Activated T-cell treated with anti-CD3 and anti-CD28 coated beads, Interleukin-2, amount 50 U/mL, for 72 hours (primary cell): ENCODE measurements around the gene MORN3. TPM values are rescaled to one million over a fixed set of nuclear protein-coding genes. Genes with fewer than 3 reads are reported as not detected.
"Not testable (repeated sequence)": the region's sequence is repeated elsewhere in the genome, so short reads cannot be mapped to it uniquely, and the experiment has no call there.

Experiments
- ATAC-seq, 2 donors: fragments of 150-1000 bp; cut with Tn5 transposase; replicated peaks in 1 of 2; 2 replicates each; pipeline ENCODE4 v1.10.0; 2021; ENCODE audit warnings: moderate library complexity in 2 of 2, mild to moderate bottlenecking in 1 of 2
- DNase-seq, 2 donors: peaks; one replicate each; pipeline ENCODE4 v3.0.0; 2021 to 2022; ENCODE audit warnings: mixed read lengths in 1 of 2
- H3K27ac Mint-ChIP-seq: one replicate; pipeline ENCODE4 v1.8.0; 2022; ENCODE audit warnings: mild to moderate bottlenecking, moderate library complexity, mixed read lengths
- H3K27me3 Mint-ChIP-seq: one replicate; pipeline ENCODE4 v1.8.0; 2022; ENCODE audit warnings: low read depth, mixed read lengths
- H3K36me3 Mint-ChIP-seq, 2 donors: one replicate each; pipeline ENCODE4 v1.8.0; 2022; ENCODE audit warnings: mixed read lengths in 2 of 2, mild to moderate bottlenecking in 1 of 2; ENCODE audit not compliant: insufficient read depth in 2 of 2
- H3K4me1 Mint-ChIP-seq: one replicate; pipeline ENCODE4 v1.8.0; 2022; ENCODE audit warnings: low read depth, mixed read lengths
- H3K4me3 Mint-ChIP-seq, 2 donors: one replicate each; pipeline ENCODE4 v1.8.0; 2022; ENCODE audit warnings: mild to moderate bottlenecking in 2 of 2, mixed read lengths in 2 of 2, moderate library complexity in 2 of 2
- H3K9me3 Mint-ChIP-seq, 2 donors: one replicate each; pipeline ENCODE4 v1.8.0; 2022; ENCODE audit warnings: mixed read lengths in 2 of 2
- total RNA-seq, 2 donors: library from RNA; stranded (reverse); gene quantifications; one replicate each; pipeline ENCODE4 v1.2.3, GENCODE V29; 2022

The MORN3 gene
- total RNA-seq, 2 donors from 2014 or later: 2.4 to 3.2 TPM

DNA sequence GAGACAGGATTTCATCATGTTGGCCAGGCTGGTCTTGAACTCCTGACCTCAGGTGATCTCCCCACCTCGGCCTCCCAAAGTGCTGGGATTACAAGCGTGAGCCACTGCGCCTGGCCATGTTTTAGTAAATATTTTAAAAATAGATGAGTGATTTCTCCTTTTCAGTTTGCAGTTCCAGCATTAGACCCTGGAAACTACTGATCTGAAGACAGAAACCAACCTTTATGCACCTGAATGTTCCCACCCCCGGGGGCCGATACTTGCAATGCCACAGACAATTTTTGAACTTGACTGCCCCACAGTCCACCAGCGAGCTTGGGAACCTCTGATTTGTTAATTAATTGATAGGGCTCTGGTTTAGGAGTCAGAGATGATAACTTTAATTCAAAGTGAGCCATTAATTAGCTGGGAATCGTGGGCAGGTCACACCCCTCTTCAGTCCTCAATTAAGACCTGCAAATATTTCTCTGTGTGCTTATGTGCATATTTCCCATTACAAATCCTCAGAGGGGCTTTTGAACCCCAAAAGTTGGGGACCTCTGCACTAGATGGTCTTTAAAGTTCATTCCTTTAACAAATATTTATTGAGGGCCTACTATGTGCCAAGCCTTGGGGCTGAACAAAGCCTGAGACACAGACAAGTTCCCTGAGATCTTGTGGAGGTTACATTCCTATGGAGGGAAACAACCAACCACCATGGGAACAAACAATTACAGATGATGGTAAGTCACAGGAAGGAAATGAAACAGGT lies 39.0 kb upstream of the MORN3 start:
- H3K27me3 Mint-ChIP-seq: no peaks in the 10 kb centered on the region
- DNase-seq: no peak
- H3K4me1 Mint-ChIP-seq: peaks cover 15% of the 10 kb centered on the region
- H3K4me3 Mint-ChIP-seq: no peak overlapping the region
- H3K36me3 Mint-ChIP-seq: peaks cover 0 to 3% of the 10 kb centered on the region in 2 donors
- no peak for ATAC-seq
- H3K9me3 Mint-ChIP-seq: no peaks in the 10 kb centered on the region
- H3K27ac Mint-ChIP-seq: no peak overlapping the region

DNA sequence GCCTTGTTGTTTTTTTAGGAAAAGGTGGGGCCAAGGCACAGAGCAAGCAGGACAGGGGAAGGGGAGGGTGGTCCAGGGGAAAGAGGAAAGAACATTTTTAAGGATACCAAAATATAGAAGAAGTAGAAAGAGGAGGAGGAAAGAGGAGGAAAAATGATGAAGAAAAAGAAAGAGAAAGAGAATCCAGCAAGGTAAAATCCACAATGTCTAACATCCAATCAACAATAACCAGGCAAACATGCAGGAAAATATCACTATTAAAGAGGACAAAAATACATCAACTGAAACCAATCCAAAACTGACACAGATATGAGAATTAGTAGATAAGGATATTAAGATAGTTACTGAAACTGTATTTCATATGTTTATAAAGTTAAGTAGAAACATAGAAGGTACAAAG lies 36.1 kb upstream of the MORN3 start:
- ATAC-seq (no peak), DNase-seq (no peak)
- no peak overlapping the region for H3K27ac Mint-ChIP-seq
- no peak overlapping the region for H3K4me3 Mint-ChIP-seq
- peaks cover 7% of the 10 kb centered on the region for H3K4me1 Mint-ChIP-seq
- no peaks in the 10 kb centered on the region for H3K36me3 Mint-ChIP-seq
- no peaks in the 10 kb centered on the region for H3K9me3 Mint-ChIP-seq
- H3K27me3 Mint-ChIP-seq: no peaks in the 10 kb centered on the region

- no peaks in the 10 kb centered on the region for H3K27me3 Mint-ChIP-seq
- ATAC-seq: no peak
- H3K36me3 Mint-ChIP-seq: no peaks in the 10 kb centered on the region
- no peak overlapping the region for H3K4me3 Mint-ChIP-seq
- H3K4me1 Mint-ChIP-seq: no peaks in the 10 kb centered on the region
- H3K27ac Mint-ChIP-seq: no peak overlapping the region
- H3K9me3 Mint-ChIP-seq: no peaks in the 10 kb centered on the region
- DNase-seq: no peak
Measured at GRCh38 chr12:121702944-121703343, 33.5 kb upstream of the MORN3 start.

DNA sequence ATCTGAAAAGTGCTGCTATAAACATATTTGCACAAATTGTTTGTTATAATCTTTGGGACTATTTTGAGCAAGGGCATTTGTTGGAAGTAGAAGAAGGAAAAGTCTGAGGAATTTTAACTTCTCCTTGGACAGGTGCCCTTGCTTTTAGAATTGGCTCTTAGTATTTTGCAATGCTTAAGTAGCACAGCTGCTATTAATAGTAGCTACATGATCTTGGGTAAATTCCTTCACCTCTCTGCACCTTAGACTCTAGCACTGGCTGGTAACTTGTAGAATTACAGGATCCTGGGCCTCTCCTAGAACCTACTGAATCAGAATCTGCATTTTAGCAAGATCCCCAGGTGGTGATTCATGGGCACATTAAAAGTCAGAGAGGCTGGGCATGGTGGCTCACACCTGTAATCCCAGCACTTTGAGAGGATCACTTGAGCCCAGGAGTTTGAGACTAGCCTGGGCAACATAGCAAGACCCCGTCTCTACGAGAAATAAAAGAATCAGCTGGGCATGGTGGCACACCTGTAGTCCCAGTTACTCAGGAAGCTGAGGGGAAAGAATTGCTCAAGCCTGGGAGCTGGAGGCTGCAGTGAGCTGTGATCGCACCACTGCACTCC lies 32.3 kb upstream of the MORN3 start:
- Mint-ChIP-seq H3K4me3 (no peak overlapping the region), H3K4me1 (no peaks in the 10 kb centered on the region), H3K27ac (no peak overlapping the region), H3K27me3 (no peaks in the 10 kb centered on the region), H3K9me3 (no peaks in the 10 kb centered on the region), H3K36me3 (no peaks in the 10 kb centered on the region)
- ATAC-seq (no peak), DNase-seq (no peak)

GRCh38 chr12:121697861-121698260 lies 28.4 kb upstream of the MORN3 start:
- H3K27me3 Mint-ChIP-seq, H3K9me3 Mint-ChIP-seq, H3K27ac Mint-ChIP-seq, ATAC-seq, H3K36me3 Mint-ChIP-seq, DNase-seq, H3K4me3 Mint-ChIP-seq, H3K4me1 Mint-ChIP-seq: not testable (repeated sequence)

- Mint-ChIP-seq H3K4me1 (no peaks in the 10 kb centered on the region), H3K4me3 (peak overlapping the region in 1 of 2 donors; percentile 31), H3K27ac (no peak overlapping the region), H3K9me3 (no peaks in the 10 kb centered on the region), H3K36me3 (no peaks in the 10 kb centered on the region), H3K27me3 (no peaks in the 10 kb centered on the region)
- DNase-seq: peak; percentile 29 to 52
- ATAC-seq: no peak
Measured at GRCh38 chr12:121697093-121697698, 27.7 kb upstream of the MORN3 start.

DNA sequence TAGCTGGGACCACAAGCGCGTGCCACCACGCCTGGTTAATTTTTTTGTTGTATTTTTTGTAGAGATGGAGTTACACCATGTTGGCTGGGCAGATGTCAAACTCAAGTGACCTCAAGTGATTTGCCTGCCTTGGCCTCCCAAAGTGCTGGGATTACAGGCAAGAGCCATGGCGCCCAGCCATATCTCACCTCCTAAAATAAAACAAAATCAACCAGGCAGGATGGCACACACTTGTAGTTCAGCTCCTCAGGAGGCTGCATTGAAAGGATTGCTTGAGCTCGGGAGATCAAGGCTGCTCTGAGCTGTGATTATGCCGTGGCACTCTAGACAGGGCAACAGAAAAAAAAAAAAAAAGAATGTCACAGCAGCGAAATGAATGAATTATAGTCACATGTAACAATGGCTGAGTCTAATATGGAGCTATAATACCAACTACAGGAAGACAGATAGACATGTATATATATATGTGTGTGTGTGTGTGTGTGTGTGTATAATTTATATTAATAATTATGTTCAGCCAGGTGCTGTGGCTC lies 23.8 kb upstream of the MORN3 start:
- ATAC-seq (no peak), DNase-seq (no peak)
- Mint-ChIP-seq H3K4me1 (no peaks in the 10 kb centered on the region), H3K9me3 (no peaks in the 10 kb centered on the region), H3K27ac (no peak overlapping the region), H3K36me3 (no peaks in the 10 kb centered on the region), H3K27me3 (no peaks in the 10 kb centered on the region), H3K4me3 (no peak overlapping the region)

GRCh38 chr12:121692744-121693143 lies 23.3 kb upstream of the MORN3 start:
- not testable (repeated sequence) for H3K4me1 Mint-ChIP-seq, H3K36me3 Mint-ChIP-seq, DNase-seq, H3K27me3 Mint-ChIP-seq, ATAC-seq, H3K4me3 Mint-ChIP-seq, H3K27ac Mint-ChIP-seq, H3K9me3 Mint-ChIP-seq

- peaks cover 0 to 2% of the 10 kb centered on the region in 2 donors for H3K36me3 Mint-ChIP-seq
- no peak overlapping the region for H3K27ac Mint-ChIP-seq
- ATAC-seq (no peak), DNase-seq (no peak)
- H3K27me3 Mint-ChIP-seq: no peaks in the 10 kb centered on the region
- H3K4me3 Mint-ChIP-seq: no peak overlapping the region
- peaks cover 12% of the 10 kb centered on the region for H3K4me1 Mint-ChIP-seq
- H3K9me3 Mint-ChIP-seq: no peaks in the 10 kb centered on the region
Measured at GRCh38 chr12:121689430-121689829, 20.0 kb upstream of the MORN3 start.

DNA sequence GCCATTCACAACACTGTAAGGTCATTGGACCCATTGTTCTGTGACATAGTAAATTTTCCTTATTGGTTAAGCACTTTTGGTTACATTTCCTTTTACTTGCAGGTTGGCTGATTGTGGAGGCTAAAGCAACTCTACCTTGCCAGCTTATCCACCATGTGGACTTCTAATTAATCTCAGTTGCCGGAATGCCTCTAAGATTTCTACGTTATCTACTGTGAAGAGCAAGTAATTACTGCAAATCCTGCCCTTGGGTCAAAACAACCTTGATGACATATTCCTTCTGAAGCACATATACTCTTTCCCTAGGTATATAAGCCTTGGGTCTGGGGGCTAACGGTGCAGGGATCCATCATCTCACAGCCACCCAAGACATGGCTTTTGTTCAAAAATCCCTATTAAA lies 19.5 kb upstream of the MORN3 start:
- no peaks in the 10 kb centered on the region for H3K9me3 Mint-ChIP-seq
- H3K4me1 Mint-ChIP-seq: peaks cover 12% of the 10 kb centered on the region
- H3K27me3 Mint-ChIP-seq: no peaks in the 10 kb centered on the region
- H3K27ac Mint-ChIP-seq: no peak overlapping the region
- no peak for ATAC-seq
- DNase-seq: no peak
- no peak overlapping the region for H3K4me3 Mint-ChIP-seq
- H3K36me3 Mint-ChIP-seq: peaks cover 0 to 2% of the 10 kb centered on the region in 2 donors

- ATAC-seq, H3K4me1 Mint-ChIP-seq, H3K27me3 Mint-ChIP-seq, H3K9me3 Mint-ChIP-seq, H3K4me3 Mint-ChIP-seq, H3K36me3 Mint-ChIP-seq, DNase-seq, H3K27ac Mint-ChIP-seq: not testable (repeated sequence)
Measured at GRCh38 chr12:121679661-121680197, 10.3 kb upstream of the MORN3 start.

GRCh38 chr12:121678716-121679300 lies 9.4 kb upstream of the MORN3 start:
- Mint-ChIP-seq H3K4me1 (peaks cover 13% of the 10 kb centered on the region), H3K9me3 (no peaks in the 10 kb centered on the region), H3K36me3 (no peaks in the 10 kb centered on the region), H3K27me3 (no peaks in the 10 kb centered on the region), H3K27ac (peak overlapping the region; percentile 7), H3K4me3 (no peak overlapping the region)
- DNase-seq (no peak), ATAC-seq (no peak)

DNA sequence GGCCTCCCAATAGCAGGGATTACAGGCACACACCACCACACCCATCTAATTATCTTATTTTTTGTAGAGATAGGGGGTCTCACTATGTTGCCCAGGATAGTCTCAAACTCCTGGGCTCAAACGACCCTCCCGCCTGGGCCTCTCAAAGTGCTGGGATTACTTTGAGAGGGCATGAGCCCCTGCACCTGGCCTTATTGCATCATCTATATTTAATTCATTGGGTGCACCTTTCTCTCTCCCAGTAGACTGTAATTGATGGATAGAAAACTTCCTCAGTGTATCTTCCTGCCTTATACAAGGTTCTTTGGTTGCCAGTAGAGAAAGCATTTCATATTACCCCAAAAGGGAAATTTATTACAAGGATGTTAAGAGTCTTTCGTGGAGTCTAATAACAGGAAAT lies 8.9 kb upstream of the MORN3 start:
- H3K36me3 Mint-ChIP-seq: no peaks in the 10 kb centered on the region
- no peak overlapping the region for H3K4me3 Mint-ChIP-seq
- DNase-seq (no peak), ATAC-seq (no peak)
- peaks cover 18% of the 10 kb centered on the region for H3K4me1 Mint-ChIP-seq
- H3K27ac Mint-ChIP-seq: no peak overlapping the region
- H3K27me3 Mint-ChIP-seq: no peaks in the 10 kb centered on the region
- no peaks in the 10 kb centered on the region for H3K9me3 Mint-ChIP-seq
